Breast epithelium (tissue), 3 donors: ENCODE measurements around the gene GNG7.

Source experiments
- CTCF ChIP-seq, 3 donors: fragments of 450-650 bp; IDR thresholded peaks; one replicate each; pipeline ENCODE4 v1.5.1; 2016 to 2017; ENCODE audit warnings: antibody characterized with exemption in 3 of 3, mild to moderate bottlenecking in 3 of 3, moderate library complexity in 3 of 3
- POLR2A ChIP-seq: fragments of 450-650 bp; IDR thresholded peaks from one replicate; pipeline ENCODE4 v1.6.1; 2016; ENCODE audit warnings: antibody characterized with exemption, mild to moderate bottlenecking, moderate library complexity

DNA sequence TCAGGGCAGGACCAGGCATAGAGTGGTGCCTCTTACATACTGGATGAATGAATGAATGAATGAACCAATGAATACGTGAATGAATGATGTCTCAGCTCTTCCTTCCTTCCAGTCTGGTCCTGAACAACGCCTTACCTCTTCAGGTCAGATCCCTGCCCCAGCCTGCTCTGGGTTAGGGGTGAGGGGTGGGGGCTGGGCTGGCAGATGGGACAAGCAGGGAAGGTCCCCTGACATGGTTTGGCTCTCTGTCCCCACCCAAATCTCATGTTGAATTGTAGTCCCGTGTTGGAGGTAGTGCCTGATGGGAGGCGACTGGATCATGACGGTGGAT is 9.3 kb upstream of the GNG7 start:
- TF ChIP-seq CTCF (IDR thresholded peaks at IDR 0.05) (no peak), POLR2A (no peak)
